HepG2 (cell line): Measurements from ENCODE around the gene ZMIZ1. TPM values are rescaled to one million over a fixed set of nuclear protein-coding genes. Genes with fewer than 3 reads are reported as not detected.
A peak's percentile ranks its signal among the peaks of the same experiment; 100 is the strongest.

Experiments
- ATAC-seq: fragments of 200-7000 bp; cut with Tn5 transposase; 3 replicates; pipeline ENCODE4 v1.9.1; 2020; ENCODE audit warnings: mild to moderate bottlenecking, moderate library complexity
- BruUV-seq: library from RNA; stranded (reverse); fragments of 400-500 nt; replicated peaks from 2 replicates; lab custom pipeline; 2021; lab: Mats Ljungman, UMichigan
- CTCF ChIA-PET: fragments of 300-600 bp; formaldehyde crosslinking; extraction: SDS; loops from one replicate; lab custom pipeline; 2021; ENCODE audit warnings: low total read pairs, inconsistent platforms, low intra/inter-chr PET ratio; lab: Yijun Ruan, JAX
- POLR2A ChIA-PET: fragments of 350-600 bp; sonication (Branson Sonifier 250); formaldehyde crosslinking; loops from one replicate; lab custom pipeline; 2020; ENCODE audit warnings: antibody characterized with exemption, inconsistent platforms; lab: Yijun Ruan, JAX
- DNase-seq: peaks from one replicate; pipeline ENCODE4 v3.0.0-alpha.2; 2015; ENCODE audit warnings: low spot score
- FAIRE-seq: peaks from 3 replicates; lab custom pipeline; 2011; peaks lifted over from hg19 to GRCh38; lab: Jason Lieb, UNC
- H2AFZ ChIP-seq: one replicate; pipeline ENCODE4 v1.6.1; 2011; ENCODE audit warnings: low read length, inconsistent platforms
- H3K27ac ChIP-seq: fragments of 300-600 bp; 3 replicates; pipeline ENCODE4 v1.8.0; 2011; ENCODE audit warnings: mixed run types, mild to moderate bottlenecking, mixed read lengths, low read length, inconsistent platforms; ENCODE audit not compliant: insufficient read depth; ENCODE audit errors: extremely low read length
- H3K27me3 ChIP-seq, 2 experiments: fragments of 200-600 bp in 1 of 2; 2 replicates in 1 of 2; 3 replicates in 1 of 2; pipeline versions ENCODE4 v1.6.0 to v1.8.0; 2011; ENCODE audit warnings: low read length in 2 of 2, mild to moderate bottlenecking in 2 of 2, moderate library complexity in 2 of 2, inconsistent platforms in 1 of 2; ENCODE audit not compliant: insufficient read depth in 2 of 2, control insufficient read depth in 1 of 2
- H3K36me3 ChIP-seq, 2 experiments: fragments of 200-600 bp in 1 of 2; replicated peaks in 1 of 2; 2 replicates in 1 of 2; 3 replicates in 1 of 2; pipeline versions ENCODE4 v1.5.1 to v1.8.0; 2011; ENCODE audit warnings: low read length in 2 of 2, inconsistent platforms in 1 of 2; ENCODE audit not compliant: insufficient read depth in 2 of 2, control insufficient read depth in 1 of 2
- H3K4me1 ChIP-seq: 2 replicates; pipeline ENCODE4 v1.5.1; 2012; ENCODE audit warnings: low read length, inconsistent platforms; ENCODE audit not compliant: insufficient read depth
- H3K4me2 ChIP-seq: 2 replicates; pipeline ENCODE4 v1.6.0; 2011; ENCODE audit warnings: low read depth, low read length, inconsistent platforms
- H3K4me3 ChIP-seq, 3 experiments: fragments of 200-600 bp in 1 of 3; sonication (generic), shearing (Covaris generic) in 1 of 3; replicated peaks in 1 of 3; 2 replicates each; pipeline ENCODE4 v1.5.1; 2011 to 2016; ENCODE audit warnings: low read length in 3 of 3, inconsistent platforms in 2 of 3, low read depth in 2 of 3, mild to moderate bottlenecking in 2 of 3, control low read depth in 1 of 3, mixed read lengths in 1 of 3; ENCODE audit not compliant: insufficient read depth in 1 of 3
- H3K79me2 ChIP-seq: one replicate; pipeline ENCODE4 v1.6.1; 2011; ENCODE audit warnings: low read length, inconsistent platforms; ENCODE audit not compliant: insufficient read depth
- H3K9ac ChIP-seq: 2 replicates; pipeline ENCODE4 v1.6.0; 2011; ENCODE audit warnings: mild to moderate bottlenecking, low read depth, low read length, inconsistent platforms; ENCODE audit not compliant: insufficient read depth
- H3K9me3 ChIP-seq: 2 replicates; pipeline ENCODE4 v1.5.1; 2012; ENCODE audit warnings: mild to moderate bottlenecking, low read length
- H4K20me1 ChIP-seq: 2 replicates; pipeline ENCODE4 v1.6.0; 2011; ENCODE audit warnings: inconsistent platforms, mild to moderate bottlenecking, low read length, moderate library complexity; ENCODE audit not compliant: insufficient read depth
- HNRNPL ChIP-seq: fragments of 200-400 bp; formaldehyde crosslinking; IDR thresholded peaks from 2 replicates; pipeline ENCODE4 v1.6.1; 2017; ENCODE audit warnings: mild to moderate bottlenecking, low read depth, low read length
- KDM1A ChIP-seq: IDR thresholded peaks from 2 replicates; pipeline ENCODE4 v1.6.1; 2016; ENCODE audit warnings: missing compliant biosample characterization
- PRDM10 ChIP-seq: sonication (generic); formaldehyde crosslinking; IDR thresholded peaks from 2 replicates; pipeline ENCODE4 v1.4.0; 2020; ENCODE audit warnings: low read depth, missing genetic modification reagents
- RXRB ChIP-seq: IDR thresholded peaks from 2 replicates; pipeline ENCODE4 v1.6.1; 2016; ENCODE audit warnings: borderline replicate concordance, missing genetic modification reagents, missing compliant biosample characterization
- ZKSCAN5 ChIP-seq: sonication (generic); formaldehyde crosslinking; IDR thresholded peaks from 2 replicates; pipeline ENCODE4 v1.5.1; 2020; ENCODE audit warnings: mild to moderate bottlenecking, missing genetic modification reagents
- ZMYM3 ChIP-seq: sonication (generic); formaldehyde crosslinking; IDR thresholded peaks from 2 replicates; pipeline ENCODE4 v1.5.1; 2020; ENCODE audit warnings: mild to moderate bottlenecking, missing genetic modification reagents
- ZNF343 ChIP-seq: sonication (generic); formaldehyde crosslinking; IDR thresholded peaks from 2 replicates; pipeline ENCODE4 v1.4.0; 2020; ENCODE audit warnings: mild to moderate bottlenecking, missing genetic modification reagents
- ZNF629 ChIP-seq: sonication (generic); formaldehyde crosslinking; conservative IDR thresholded peaks from 2 replicates; pipeline ENCODE4 v1.5.0; 2020; ENCODE audit warnings: missing genetic modification reagents
- WGBS: methylation state at CpG from one replicate; pipeline ENCODE4 v1.1.6; 2017; ENCODE audit warnings: low lambda C conversion rate; 5-methylcytosine and 5-hydroxymethylcytosine counted together
- in situ Hi-C: cut with HindIII; loops from 2 replicates; pipeline ENCODE4 v1.10.0; 2017; ENCODE audit warnings: low pct_unique_long_range_greater_than_20kb; ENCODE audit not compliant: extremely low pct_ligation_motif_present
- intact Hi-C: fragments of 100-400 bp; cut with micrococcal nuclease; formaldehyde crosslinking; loops from one replicate; pipeline ENCODE4 v1.10.0; 2022; ENCODE audit not compliant: unreplicated experiment
- polyA plus RNA-seq, 8 experiments: library from polyadenylated mRNA; depleted of rRNA in 3 of 8; stranded (reverse) in 7 of 8; unstranded in 1 of 8; fragments of >200 nt; fragmentation: Illumina TruSeq in 4 of 8; extraction: Trizol in 4 of 8; gene quantifications; 2 replicates each; pipeline versions ENCODE4 v1.2.1 to v1.2.3, GENCODE V29; 2011 to 2016; ENCODE audit warnings: low read depth in 4 of 8, missing spikeins in 1 of 8, mixed read lengths in 1 of 8; ENCODE audit not compliant: insufficient read depth in 1 of 8
- total RNA-seq, 5 experiments: library from RNA; depleted of rRNA; stranded (reverse); fragments of >200 nt; fragmentation: Illumina TruSeq; extraction: Trizol; gene quantifications; 2 replicates each; pipeline ENCODE4 v1.2.3, GENCODE V29; 2016; ENCODE audit warnings: low read depth in 1 of 5

The ZMIZ1 gene
- total and polyA plus RNA-seq, 2 of the 13 experiments (the other 11 are each of a cell fraction or from before 2014, with no cell fraction given) = 5.3 to 10.2 TPM

- BruUV-seq = no TSS peak
- Histone ChIP-seq H3K9me3 (no peaks in the 10 kb centered on the region), H3K4me2 (peak overlapping the region; percentile 69), H3K79me2 (no peaks in the 10 kb centered on the region), H3K4me3 (no peak overlapping the region), H3K4me1 (peaks cover 99% of the 10 kb centered on the region), H3K36me3 (no peaks in the 10 kb centered on the region), H3K9ac (peak overlapping the region; percentile 64; the same call in 1 of the 2 replicates), H2AFZ (no peak overlapping the region), H3K27me3 (no peaks in the 10 kb centered on the region), H3K27ac (peak overlapping the region; percentile 91), H4K20me1 (no peaks in the 10 kb centered on the region)
- POLR2A ChIA-PET = interaction anchor here (1.1 to 5.0 kb wide), 8 partner anchors 8 to 96 kb away, joined by 3 to 66 read pairs (median 4); no protein-coding TSS in a partner anchor
- CTCF ChIA-PET = no interaction called here
- in situ Hi-C loops (no loop called here), intact Hi-C loops (no loop called here)
- ATAC-seq (no peak), FAIRE-seq (no peak), DNase-seq (no peak)
- WGBS = 49% methylated on average over 4 of the region's 7 CpGs
- 0 out of 2 replicates have a peak, but pooled peaks have one; percentile 43 for TF ChIP-seq HNRNPL
- 0 out of 2 replicates have a peak, but pooled peaks have one; percentile 18 for TF ChIP-seq KDM1A (CRISPR knock-in tag)
- no peak for TF ChIP-seq PRDM10
- peak; percentile 75 for TF ChIP-seq ZMYM3 (CRISPR knock-in tag)
- peak; percentile 85 for TF ChIP-seq ZKSCAN5 (CRISPR knock-in tag)
- no peak for TF ChIP-seq ZNF343 (CRISPR knock-in tag)
- TF ChIP-seq ZNF629 (CRISPR knock-in tag) = peak; percentile 90
- TF ChIP-seq RXRB (CRISPR knock-in tag) = peak; percentile 12; the same call in 1 of the 2 replicates
Observed at GRCh38 chr10:79060641-79061255, 8.0 kb upstream of the ZMIZ1 start.
